Thyroid gland (tissue), 4 donors: Measurements from ENCODE around the gene P2RX4. TPM values are rescaled to one million over a fixed set of nuclear protein-coding genes. Genes with fewer than 3 reads are reported as not detected.

Experiments
- DNase-seq, 2 donors: peaks; one replicate each; pipeline ENCODE4 v3.0.0-alpha.2; 2019
- H3K27ac ChIP-seq, 3 donors: fragments of 200-600 bp; sonication (generic); 1 replicate in 2 of 3; 2 replicates in 1 of 3; pipeline ENCODE4 v1.5.1; 2016 to 2019; ENCODE audit warnings: mild to moderate bottlenecking in 1 of 3, moderate library complexity in 1 of 3
- H3K27me3 ChIP-seq: fragments of 200-600 bp; sonication (generic); one replicate; pipeline ENCODE4 v1.5.1; 2019
- H3K36me3 ChIP-seq, 2 donors: fragments of 200-600 bp; sonication (generic); one replicate each; pipeline ENCODE4 v1.5.1; 2016 to 2019
- H3K4me1 ChIP-seq, 2 donors: fragments of 200-600 bp; sonication (generic); one replicate each; pipeline ENCODE4 v1.5.1; 2017 to 2019
- H3K4me3 ChIP-seq, 3 donors: fragments of 200-600 bp; sonication (generic); replicated peaks in 1 of 3; 1 replicate in 2 of 3; 2 replicates in 1 of 3; pipeline ENCODE4 v1.5.1; 2016; ENCODE audit warnings: mild to moderate bottlenecking in 1 of 3
- H3K9me3 ChIP-seq: fragments of 200-600 bp; sonication (generic); one replicate; pipeline ENCODE4 v1.5.1; 2017
- CTCF ChIP-seq, 6 experiments: fragments of 200-600 bp in 3 of 6; fragments of 450-650 bp in 3 of 6; sonication (generic) in 3 of 6; IDR thresholded peaks; one replicate each; pipeline ENCODE4 v1.5.1; 2016 to 2019; ENCODE audit warnings: antibody characterized with exemption in 6 of 6, mild to moderate bottlenecking in 2 of 6, inconsistent platforms in 1 of 6, moderate library complexity in 1 of 6
- POLR2A ChIP-seq, 2 donors: fragments of 450-650 bp; IDR thresholded peaks; one replicate each; pipeline ENCODE4 v1.6.1; 2017; ENCODE audit warnings: antibody characterized with exemption in 2 of 2, mild to moderate bottlenecking in 2 of 2, moderate library complexity in 1 of 2
- WGBS, 2 donors: methylation state at CpG; one replicate each; pipeline ENCODE4 v1.1.5; 2017; 5-methylcytosine and 5-hydroxymethylcytosine counted together
- intact Hi-C: fragments of 100-400 bp; cut with DNase I; formaldehyde crosslinking; loops from one replicate; pipeline ENCODE4 v1.15.1; 2023
- total RNA-seq, 4 donors: library from RNA; depleted of rRNA; stranded (reverse); fragments of >200 nt; gene quantifications; one replicate each; pipeline ENCODE4 v1.2.3, GENCODE V29; 2016

Gene P2RX4
- total RNA-seq, 4 donors from 2014 or later: 36.8 to 87.3 (median 56.1) TPM

- Histone ChIP-seq H3K9me3 (no peaks in the 10 kb centered on the region), H3K4me1 (no peaks in the 10 kb centered on the region), H3K4me3 (no peak overlapping the region), H3K27me3 (no peaks in the 10 kb centered on the region), H3K36me3 (no peaks in the 10 kb centered on the region), H3K27ac (no peak overlapping the region)
- 71 to 74% methylated on average over 9 of the region's 9 CpGs for WGBS, 2 donors
- intact Hi-C loops: no loop called here
- DNase-seq: no peak
- TF ChIP-seq CTCF (IDR thresholded peaks at IDR 0.05) (no peak), POLR2A (IDR thresholded peaks at IDR 0.05) (no peak)
Measured at GRCh38 chr12:121189131-121189530, 20.8 kb upstream of the P2RX4 start.

DNA sequence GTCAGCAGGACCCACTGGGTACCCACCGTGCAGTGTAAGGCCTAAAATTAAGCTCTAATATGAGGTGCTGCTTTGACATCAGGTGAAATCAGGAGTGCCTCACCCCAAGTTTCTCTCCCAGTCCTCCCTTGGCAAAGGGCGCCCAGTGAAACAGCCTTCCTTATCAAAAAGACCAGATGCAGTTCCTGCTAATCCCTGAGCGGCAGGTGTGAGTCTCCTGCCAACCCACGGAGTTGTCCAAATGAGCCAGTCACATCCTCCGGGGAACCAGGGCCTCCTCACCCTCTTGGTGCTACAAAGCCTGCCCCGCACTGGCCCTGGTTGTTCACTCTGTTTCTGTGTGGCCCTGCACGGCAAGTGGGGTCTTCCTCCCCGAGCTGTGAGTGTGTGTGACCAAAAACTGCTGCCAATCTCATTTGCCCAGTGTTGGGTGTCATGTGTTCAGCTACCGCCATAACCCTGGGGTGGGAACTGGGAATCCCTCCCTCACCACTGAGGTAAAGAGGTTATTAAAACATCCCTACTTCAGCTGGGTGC is 20.2 kb upstream of the P2RX4 start:
- H3K27ac ChIP-seq: no peak overlapping the region
- no peak overlapping the region for H3K4me3 ChIP-seq
- H3K36me3 ChIP-seq: no peaks in the 10 kb centered on the region
- no peaks in the 10 kb centered on the region for H3K27me3 ChIP-seq
- no peak for DNase-seq
- intact Hi-C loops: no loop called here
- no peak for TF ChIP-seq CTCF (IDR thresholded peaks at IDR 0.05)
- TF ChIP-seq POLR2A (IDR thresholded peaks at IDR 0.05): no peak
- H3K4me1 ChIP-seq: no peaks in the 10 kb centered on the region
- H3K9me3 ChIP-seq: no peaks in the 10 kb centered on the region
- 82 to 89% methylated on average over 6 to 9 of the region's 9 CpGs for WGBS, 2 donors

DNA sequence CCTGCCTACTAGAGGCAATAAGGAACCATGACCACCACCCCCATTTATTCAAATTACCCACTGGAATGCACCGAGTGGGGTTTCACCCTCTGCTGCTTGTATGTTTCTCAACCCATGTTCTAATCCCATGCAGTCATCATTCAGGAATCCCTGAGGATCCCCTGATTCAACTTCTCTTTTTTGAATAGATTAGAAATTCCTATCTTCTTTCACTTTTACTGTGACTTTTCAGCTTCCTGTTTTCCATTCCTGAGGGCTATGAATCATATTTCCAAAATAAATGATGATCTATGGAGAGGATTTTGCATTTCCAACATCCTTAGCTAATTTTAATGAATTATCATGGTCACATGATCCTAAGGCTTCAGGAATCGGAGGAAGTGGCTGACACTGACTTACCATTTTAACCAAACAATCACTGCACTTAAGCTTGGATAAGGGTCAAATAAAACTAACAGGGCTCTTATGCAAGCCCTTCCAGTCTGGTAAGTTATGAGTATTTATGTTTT is 19.4 kb upstream of the P2RX4 start:
- no peak for DNase-seq
- intact Hi-C loops: no loop called here
- TF ChIP-seq POLR2A (IDR thresholded peaks at IDR 0.05) (no peak), CTCF (IDR thresholded peaks at IDR 0.05) (no peak)
- Histone ChIP-seq H3K27me3 (no peaks in the 10 kb centered on the region), H3K9me3 (no peaks in the 10 kb centered on the region), H3K27ac (no peak overlapping the region), H3K4me3 (no peak overlapping the region), H3K4me1 (no peaks in the 10 kb centered on the region), H3K36me3 (no peaks in the 10 kb centered on the region)
- 36 to 50% methylated on average over 2 of the region's 2 CpGs for WGBS, 2 donors

DNA sequence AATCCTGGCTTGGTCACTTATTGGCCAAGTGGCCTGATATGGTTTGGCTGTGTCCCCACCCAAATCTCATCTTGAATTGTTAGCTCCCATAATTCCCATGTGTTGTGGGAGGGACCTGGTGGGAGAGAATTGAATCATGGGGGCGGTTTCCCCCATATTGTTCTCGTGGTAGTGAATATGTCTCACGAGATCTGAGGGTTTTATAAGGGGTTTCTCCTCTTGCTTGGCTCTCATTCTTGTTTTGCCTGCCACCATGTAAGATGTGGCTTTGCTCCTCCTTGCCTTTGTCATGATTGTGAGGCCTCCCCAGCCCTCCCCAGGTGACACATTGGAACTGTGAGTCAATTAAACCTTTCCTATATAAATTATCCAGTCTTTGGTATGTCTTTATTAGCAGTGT is 18.8 kb upstream of the P2RX4 start:
- no peak for DNase-seq
- 88 to 94% methylated on average over 3 of the region's 3 CpGs for WGBS, 2 donors
- intact Hi-C loops: no loop called here

More for the DNA sequence above, 18.8 kb upstream of the P2RX4 start:
- H3K27ac ChIP-seq: no peak overlapping the region
- no peaks in the 10 kb centered on the region for H3K4me1 ChIP-seq
- no peak overlapping the region for H3K4me3 ChIP-seq
- TF ChIP-seq POLR2A (IDR thresholded peaks at IDR 0.05) (no peak), CTCF (IDR thresholded peaks at IDR 0.05) (no peak)
- no peaks in the 10 kb centered on the region for H3K9me3 ChIP-seq
- no peaks in the 10 kb centered on the region for H3K36me3 ChIP-seq
- no peaks in the 10 kb centered on the region for H3K27me3 ChIP-seq
